Kidney (tissue), 14 donors: ENCODE data around the gene CLASP1. TPM values are rescaled to one million over a fixed set of nuclear protein-coding genes. Genes with fewer than 3 reads are reported as not detected.

Experiments used
- DNase-seq, 5 donors: peaks; one replicate each; pipeline ENCODE4 v3.0.0-alpha.2; 2013 to 2020
- FAIRE-seq: peaks from 2 replicates; lab custom pipeline; 2012; peaks lifted over from hg19 to GRCh38; lab: Jason Lieb, UNC
- H3K27ac ChIP-seq, 2 donors: one replicate each; pipeline ENCODE4 v1.7.0; 2013; ENCODE audit warnings: low read depth in 2 of 2, low read length in 2 of 2, inconsistent platforms in 1 of 2
- H3K27me3 ChIP-seq: one replicate; pipeline ENCODE4 v1.7.1; 2013; ENCODE audit warnings: low read length, inconsistent platforms; ENCODE audit not compliant: control insufficient read depth, insufficient read depth
- H3K36me3 ChIP-seq, 3 donors: one replicate each; pipeline versions ENCODE4 v1.7.0 to v1.7.1; 2013; ENCODE audit warnings: low read length in 3 of 3, control low read depth in 1 of 3, inconsistent platforms in 1 of 3; ENCODE audit not compliant: insufficient read depth in 3 of 3, control insufficient read depth in 2 of 3
- H3K4me1 ChIP-seq, 3 donors: one replicate each; pipeline versions ENCODE4 v1.7.0 to v1.7.1; 2013; ENCODE audit warnings: low read length in 3 of 3, inconsistent platforms in 1 of 3, low read depth in 1 of 3; ENCODE audit not compliant: control insufficient read depth in 2 of 3, insufficient read depth in 2 of 3
- H3K4me3 ChIP-seq, 3 donors: one replicate each; pipeline versions ENCODE4 v1.7.0 to v1.8.1; 2013; ENCODE audit warnings: low read length in 3 of 3, control low read depth in 1 of 3, inconsistent platforms in 1 of 3
- H3K9ac ChIP-seq, 3 donors: one replicate each; pipeline versions ENCODE4 v1.7.0 to v1.7.1; 2013; ENCODE audit warnings: low read length in 3 of 3, control low read depth in 1 of 3, inconsistent platforms in 1 of 3
- H3K9me3 ChIP-seq, 3 donors: one replicate each; pipeline versions ENCODE4 v1.7.0 to v1.7.1; 2013; ENCODE audit warnings: low read length in 3 of 3, control low read depth in 1 of 3, inconsistent platforms in 1 of 3; ENCODE audit not compliant: control insufficient read depth in 2 of 3, insufficient read depth in 1 of 3
- intact Hi-C: fragments of 100-400 bp; cut with DNase I; formaldehyde crosslinking; loops from one replicate; pipeline ENCODE4 v1.11.1; 2022
- polyA plus RNA-seq: library from polyadenylated mRNA; stranded (reverse); fragments of 350-450 nt; fragmentation: Illumina TruSeq; extraction: RNeasy Lipid Tissue Mini Kit (QIAGEN cat#74804); gene quantifications from one replicate; pipeline ENCODE4 v1.2.3, GENCODE V29; 2014; ENCODE audit warnings: low read depth, low replicate concordance; ENCODE audit not compliant: insufficient read depth
- total RNA-seq: library from RNA; stranded (reverse); fragmentation: NEBNext Ultra II Directional; extraction: Animal tissue kit (Norgen Biotek cat#: 25700); gene quantifications from one replicate; pipeline ENCODE4 v1.2.1, GENCODE V29; 2021
- TF ChIP-seq, protein P1 (sequence below): IDR thresholded peaks from 3 replicates; pipeline ENCODE4 v1.5.1; 2012; ENCODE audit warnings: mild to moderate bottlenecking, moderate library complexity, borderline replicate concordance; ENCODE audit not compliant: insufficient read depth; ENCODE audit errors: extremely low read depth
- donor health status: control.
- donor health status: control.
- donor health status: control.
- donor health status: control.
- donor health status: control.
- donor health status: DM: yes; HTN: yes; CAD: no.
- donor health status: Normal renal cell carcinoma (clear cell type).

Gene CLASP1
- total and polyA plus RNA-seq, 2 donors from 2014 or later, result 6.8 to 71.5 TPM

DNA sequence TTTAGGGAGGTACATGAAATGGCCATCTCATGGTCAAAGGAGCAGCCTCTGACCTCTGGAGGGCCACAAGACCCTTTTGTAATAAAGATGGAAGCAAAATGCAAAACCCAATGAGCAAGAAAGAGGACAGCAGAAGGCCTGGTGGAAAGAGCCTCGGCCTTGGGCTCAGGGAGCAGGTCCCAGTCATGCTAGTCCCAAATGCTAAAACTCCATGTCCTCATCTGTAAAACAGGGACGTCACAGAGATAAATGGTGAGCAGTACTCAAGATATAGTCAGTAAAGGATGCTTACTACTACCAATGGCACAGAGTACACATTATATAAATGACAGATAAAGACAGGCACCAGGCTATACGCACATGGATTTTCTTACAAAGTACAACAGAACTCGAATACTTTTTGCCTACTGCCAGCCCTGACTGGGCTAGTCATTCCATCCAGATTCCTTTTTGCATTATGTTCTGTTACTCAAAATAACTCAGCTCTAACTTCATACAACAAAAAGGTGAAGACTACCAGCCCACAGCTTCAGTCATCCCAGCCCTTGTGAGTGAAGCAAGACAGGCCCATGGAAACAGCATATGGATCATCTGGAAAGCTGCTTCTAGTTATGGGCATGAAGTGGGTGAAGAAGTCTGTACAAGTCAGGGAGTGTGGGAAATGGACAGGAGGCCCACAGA, 299.4 kb downstream of the CLASP1 start:
- H3K9me3 ChIP-seq, result no peaks in the 10 kb centered on the region
- peaks cover 16 to 71% (median 57%) of the 10 kb centered on the region in 3 donors for H3K36me3 ChIP-seq
- DNase-seq (no peak), FAIRE-seq (no peak)
- no peaks in the 10 kb centered on the region for H3K27me3 ChIP-seq
- intact Hi-C loops, result no loop called here
- TF ChIP-seq, protein P1, sequence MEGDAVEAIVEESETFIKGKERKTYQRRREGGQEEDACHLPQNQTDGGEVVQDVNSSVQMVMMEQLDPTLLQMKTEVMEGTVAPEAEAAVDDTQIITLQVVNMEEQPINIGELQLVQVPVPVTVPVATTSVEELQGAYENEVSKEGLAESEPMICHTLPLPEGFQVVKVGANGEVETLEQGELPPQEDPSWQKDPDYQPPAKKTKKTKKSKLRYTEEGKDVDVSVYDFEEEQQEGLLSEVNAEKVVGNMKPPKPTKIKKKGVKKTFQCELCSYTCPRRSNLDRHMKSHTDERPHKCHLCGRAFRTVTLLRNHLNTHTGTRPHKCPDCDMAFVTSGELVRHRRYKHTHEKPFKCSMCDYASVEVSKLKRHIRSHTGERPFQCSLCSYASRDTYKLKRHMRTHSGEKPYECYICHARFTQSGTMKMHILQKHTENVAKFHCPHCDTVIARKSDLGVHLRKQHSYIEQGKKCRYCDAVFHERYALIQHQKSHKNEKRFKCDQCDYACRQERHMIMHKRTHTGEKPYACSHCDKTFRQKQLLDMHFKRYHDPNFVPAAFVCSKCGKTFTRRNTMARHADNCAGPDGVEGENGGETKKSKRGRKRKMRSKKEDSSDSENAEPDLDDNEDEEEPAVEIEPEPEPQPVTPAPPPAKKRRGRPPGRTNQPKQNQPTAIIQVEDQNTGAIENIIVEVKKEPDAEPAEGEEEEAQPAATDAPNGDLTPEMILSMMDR, result no peak
- H3K27ac ChIP-seq, result no peak overlapping the region
- no peak overlapping the region for H3K4me3 ChIP-seq
- no peaks in the 10 kb centered on the region for H3K4me1 ChIP-seq
- no peak overlapping the region for H3K9ac ChIP-seq

GRCh38 chr2:121348128-121348740, 301.0 kb downstream of the CLASP1 start:
- TF ChIP-seq, protein P1, result no peak
- intact Hi-C loops, result no loop called here
- FAIRE-seq, result no peak

GRCh38 chr2:121346859-121347258, 302.4 kb downstream of the CLASP1 start:
- Histone ChIP-seq H3K9ac (no peak overlapping the region), H3K4me3 (no peak overlapping the region), H3K36me3 (peaks cover 8 to 60% (median 40%) of the 10 kb centered on the region in 3 donors), H3K9me3 (no peaks in the 10 kb centered on the region), H3K4me1 (no peaks in the 10 kb centered on the region), H3K27me3 (no peaks in the 10 kb centered on the region), H3K27ac (no peak overlapping the region)
- intact Hi-C loops, result no loop called here
- DNase-seq, result peak in 1 of 5 donors; percentile 31
- TF ChIP-seq, protein P1, result no peak
- FAIRE-seq, result no peak

More at GRCh38 chr2:121348128-121348740, 301.0 kb downstream of the CLASP1 start:
- H3K9ac ChIP-seq, result no peak overlapping the region
- H3K4me3 ChIP-seq, result no peak overlapping the region
- H3K36me3 ChIP-seq, result peaks cover 10 to 65% (median 42%) of the 10 kb centered on the region in 3 donors
- no peak for DNase-seq
- no peak overlapping the region for H3K27ac ChIP-seq
- no peaks in the 10 kb centered on the region for H3K27me3 ChIP-seq
- H3K9me3 ChIP-seq, result no peaks in the 10 kb centered on the region
- H3K4me1 ChIP-seq, result no peaks in the 10 kb centered on the region
